Heart left ventricle (tissue), 16 donors: ENCODE results near the gene SCGB1D4. TPM values are rescaled to one million over a fixed set of nuclear protein-coding genes. Genes with fewer than 3 reads are reported as not detected.

Experiments used
- ATAC-seq, 4 donors: fragments of 200-7000 bp; cut with Tn5 transposase; one replicate each; pipeline ENCODE4 v1.9.1; 2020 to 2022; ENCODE audit warnings: moderate library complexity in 4 of 4, mild to moderate bottlenecking in 3 of 4, moderate number of reproducible peaks in 1 of 4
- DNase-seq, 5 donors: peaks; one replicate each; pipeline ENCODE4 v3.0.0-alpha.2; 2020
- H3K27ac ChIP-seq, 12 donors: fragments of 200-600 bp; sonication (generic) in 4 of 12; one replicate each; pipeline versions ENCODE4 v1.5.0 to v1.8.0; 2016 to 2022; ENCODE audit warnings: mild to moderate bottlenecking in 2 of 12
- H3K27me3 ChIP-seq, 9 donors: fragments of 200-600 bp; sonication (generic) in 2 of 9; one replicate each; pipeline versions ENCODE4 v1.5.1 to v1.8.0; 2016 to 2022; ENCODE audit warnings: mild to moderate bottlenecking in 3 of 9
- H3K36me3 ChIP-seq, 9 donors: fragments of 200-600 bp; sonication (generic) in 2 of 9; one replicate each; pipeline versions ENCODE4 v1.5.0 to v1.8.0; 2018 to 2022; ENCODE audit warnings: mild to moderate bottlenecking in 2 of 9
- H3K4me1 ChIP-seq, 12 donors: fragments of 200-600 bp; sonication (generic) in 4 of 12; one replicate each; pipeline versions ENCODE4 v1.5.0 to v1.8.0; 2016 to 2022; ENCODE audit warnings: mild to moderate bottlenecking in 3 of 12
- H3K4me3 ChIP-seq, 12 donors: fragments of 200-600 bp; sonication (generic) in 4 of 12; one replicate each; pipeline versions ENCODE4 v1.5.0 to v1.8.0; 2017 to 2022; ENCODE audit warnings: mild to moderate bottlenecking in 9 of 12, moderate library complexity in 4 of 12
- H3K9me3 ChIP-seq, 12 donors: fragments of 200-600 bp; sonication (generic) in 4 of 12; one replicate each; pipeline versions ENCODE4 v1.5.0 to v1.8.0; 2016 to 2022; ENCODE audit warnings: mild to moderate bottlenecking in 1 of 12
- CTCF ChIP-seq, 12 donors: fragments of 200-600 bp; sonication (generic) in 4 of 12; IDR thresholded peaks; one replicate each; pipeline versions ENCODE4 v1.5.0 to v1.8.0; 2018 to 2022; ENCODE audit warnings: antibody characterized with exemption in 12 of 12, mild to moderate bottlenecking in 5 of 12
- POLR2A ChIP-seq, 2 donors: fragments of 450-650 bp; IDR thresholded peaks; one replicate each; pipeline ENCODE4 v1.6.1; 2017; ENCODE audit warnings: antibody characterized with exemption in 2 of 2, mild to moderate bottlenecking in 2 of 2, moderate library complexity in 2 of 2
- WGBS, 4 donors: extraction: QIAGEN DNeasy Blood & Tissue Kit in 2 of 4; methylation state at CpG; one replicate each; pipeline versions ENCODE4 v1.1.5 to v1.1.7; 2013 to 2018; 5-methylcytosine and 5-hydroxymethylcytosine counted together
- intact Hi-C, 10 donors: fragments of 100-400 bp; cut with DNase I; formaldehyde crosslinking; loops; one replicate each; pipeline versions ENCODE4 v1.11.1 to v1.14.2; 2022
- polyA plus RNA-seq, 2 donors: library from polyadenylated mRNA; stranded (reverse); fragments of 200-250 nt; gene quantifications; one replicate each; pipeline ENCODE4 v1.2.3, GENCODE V29; 2013
- total RNA-seq, 9 donors: library from RNA; depleted of rRNA in 2 of 9; stranded (reverse); fragments of >200 nt in 2 of 9; fragmentation: NEBNext Ultra II Directional in 3 of 9; extraction: Animal tissue kit (Norgen Biotek cat#: 25700) in 3 of 9; gene quantifications; one replicate each; pipeline versions ENCODE4 v1.1.0 to v1.2.4, GENCODE V29; 2016 to 2023
- donor health status: ischemic (EF 13 %, LVEDD 7.1; RV severe dilation, severe dysfunction).
- donor health status: healthy with polysubstance abuse.
- donor health status: DM: no; HTN: yes; CAD: no.
- donor health status: DM: no; HTN: no; CAD: no.
- donor health status: ischemic (EF 25% LVEDD 6.9; RV normal size, moderate dysfunction).
- donor health status: ischemic (EF 25% LVEDD 5.7; RV mildly dilated, moderate dysfunction).
- donor health status: healthy.
- donor health status: DM: yes; HTN: yes; CAD: no.
- donor health status: ischemic (EF 35%, LVEDD 5.7; RV mildly dilated, moderate dysfunction).
- donor health status: nonischemic (EF 11% LVEDD 7.7; RV severe dilation, severe dysfunction).
- donor health status: DM: yes; HTN: yes; CAD: no.
- donor health status: PGD.
- donor health status: ischemic (EF 29% LVEDD 5.4; RV normal size, mild dysfunction).
- donor health status: nonischemic (EF 23%, LVEDD 6.1; RV moderate dilation, normal function).

The SCGB1D4 gene
- total and polyA plus RNA-seq, 11 donors = not detected

- Histone ChIP-seq H3K9me3 (peaks cover 0 to 14% (median 0%) of the 10 kb centered on the region in 12 donors), H3K27ac (no peak overlapping the region), H3K36me3 (no peaks in the 10 kb centered on the region), H3K27me3 (peaks cover 0 to 43% (median 0%) of the 10 kb centered on the region in 9 donors), H3K4me3 (no peak overlapping the region), H3K4me1 (peaks cover 0 to 10% (median 0%) of the 10 kb centered on the region in 12 donors)
- DNase-seq (no peak), ATAC-seq (no peak)
- intact Hi-C loops = no loop called here
- no peak for TF ChIP-seq POLR2A (IDR thresholded peaks at IDR 0.05)
- no peak for TF ChIP-seq CTCF (IDR thresholded peaks at IDR 0.05)
These were observed 9.1 kb upstream of the SCGB1D4 start for GRCh38 chr11:62307950-62308349.

GRCh38 chr11:62306227-62306626 lies 7.4 kb upstream of the SCGB1D4 start:
- Histone ChIP-seq H3K36me3 (no peaks in the 10 kb centered on the region), H3K27me3 (peaks cover 0 to 33% (median 0%) of the 10 kb centered on the region in 9 donors), H3K9me3 (peaks cover 0 to 14% (median 0%) of the 10 kb centered on the region in 12 donors), H3K4me3 (no peak overlapping the region), H3K4me1 (peaks cover 0 to 4% (median 0%) of the 10 kb centered on the region in 12 donors), H3K27ac (no peak overlapping the region)
- DNase-seq (no peak), ATAC-seq (no peak)
- TF ChIP-seq POLR2A (IDR thresholded peaks at IDR 0.05) = no peak
- no peak for TF ChIP-seq CTCF (IDR thresholded peaks at IDR 0.05)
- 19 to 59% (median 46%) methylated on average over 4 to 6 of the region's 6 CpGs for WGBS, 4 donors
- intact Hi-C loops = no loop called here

- H3K36me3 ChIP-seq = no peaks in the 10 kb centered on the region
- H3K27ac ChIP-seq = no peak overlapping the region
- H3K9me3 ChIP-seq = no peaks in the 10 kb centered on the region
- DNase-seq (no peak), ATAC-seq (peak in 2 of 4 donors; percentile 34 to 48)
- peaks cover 0 to 18% (median 4%) of the 10 kb centered on the region in 9 donors for H3K27me3 ChIP-seq
- no peak overlapping the region for H3K4me3 ChIP-seq
- H3K4me1 ChIP-seq = no peaks in the 10 kb centered on the region
- TF ChIP-seq CTCF (IDR thresholded peaks at IDR 0.05) (no peak), POLR2A (IDR thresholded peaks at IDR 0.05) (no peak)
- 25 to 49% (median 46%) methylated on average over 1 to 2 of the region's 2 CpGs for WGBS, 4 donors
- intact Hi-C loops = no loop called here
These were observed 3.4 kb downstream of the SCGB1D4 start for GRCh38 chr11:62295504-62295903.

- Histone ChIP-seq H3K9me3 (peaks cover 0 to 2% (median 0%) of the 10 kb centered on the region in 12 donors), H3K4me1 (no peaks in the 10 kb centered on the region), H3K27ac (no peak overlapping the region), H3K27me3 (peaks cover 0 to 15% (median 0%) of the 10 kb centered on the region in 9 donors), H3K36me3 (no peaks in the 10 kb centered on the region), H3K4me3 (no peak overlapping the region)
- no peak for ATAC-seq
- TF ChIP-seq POLR2A (IDR thresholded peaks at IDR 0.05) = no peak
- TF ChIP-seq CTCF (IDR thresholded peaks at IDR 0.05) = no peak
- DNase-seq = no peak
- intact Hi-C loops = no loop called here
These were observed 18.4 kb downstream of the SCGB1D4 start for GRCh38 chr11:62280452-62280851.
